SK-N-MC (cell line): Measurements from ENCODE around the gene DIAPH1.

Experiments
- DNase-seq: peaks from one replicate; pipeline ENCODE4 v3.0.0-alpha.2; 2011; ENCODE audit warnings: low read depth, low spot score
- H3K27ac ChIP-seq: fragments of 200-600 bp; sonication (generic); 2 replicates; pipeline ENCODE4 v1.5.1; 2016; ENCODE audit warnings: mixed run types
- H3K36me3 ChIP-seq: fragments of 200-600 bp; sonication (generic); 2 replicates; pipeline ENCODE4 v1.6.1; 2017; ENCODE audit warnings: antibody characterized with exemption, low read length, mixed read lengths; ENCODE audit not compliant: insufficient read depth
- H3K4me3 ChIP-seq: fragments of 200-600 bp; sonication (generic); 2 replicates; pipeline ENCODE4 v1.5.1; 2016
- H3K9ac ChIP-seq: fragments of 200-600 bp; sonication (generic); 2 replicates; pipeline ENCODE4 v1.8.0; 2017; ENCODE audit warnings: mixed run types, mixed read lengths; ENCODE audit not compliant: insufficient read length
- H3K9me3 ChIP-seq: fragments of 200-600 bp; sonication (generic); 2 replicates; pipeline ENCODE4 v1.6.1; 2017; ENCODE audit warnings: low read depth, mild to moderate bottlenecking, antibody characterized with exemption, low read length, moderate library complexity, mixed read lengths
- EZH2 ChIP-seq: fragments of 200-600 bp; sonication (generic); IDR thresholded peaks from one replicate; pipeline ENCODE4 v1.6.1; 2017; ENCODE audit warnings: antibody characterized with exemption
- FOXP2 ChIP-seq: optimal IDR thresholded peaks from 2 replicates; pipeline ENCODE3; 2011; ENCODE audit warnings: mild to moderate bottlenecking, moderate library complexity; ENCODE audit not compliant: insufficient read depth; ENCODE audit errors: extremely low read length, control extremely low read depth
- POLR2AphosphoS5 ChIP-seq: IDR thresholded peaks from 2 replicates; pipeline ENCODE4 v1.6.1; 2012; ENCODE audit warnings: mild to moderate bottlenecking, low read depth, low read length, borderline replicate concordance

The DIAPH1 gene

DNA sequence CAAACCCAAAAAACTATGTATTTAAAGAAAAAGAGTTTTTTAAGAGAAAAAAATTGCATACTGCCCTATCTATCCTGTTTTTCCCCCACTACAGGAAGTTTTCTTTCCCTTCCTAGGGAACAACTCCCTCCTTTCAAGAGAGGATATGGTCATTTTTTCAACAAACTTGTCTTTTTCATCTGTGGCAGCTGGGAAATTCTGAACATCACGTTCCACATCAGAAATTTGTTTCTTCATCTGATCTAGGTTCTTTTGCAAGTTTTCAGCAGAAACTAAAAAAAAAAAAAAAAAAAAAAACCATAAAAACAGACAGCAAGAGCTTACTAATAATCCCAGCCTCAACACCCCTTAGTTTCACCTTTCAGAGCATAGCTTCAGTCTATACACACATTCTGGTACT lies 91.4 kb downstream of the DIAPH1 start:
- no peak overlapping the region for H3K9ac ChIP-seq
- no peak for DNase-seq

DNA sequence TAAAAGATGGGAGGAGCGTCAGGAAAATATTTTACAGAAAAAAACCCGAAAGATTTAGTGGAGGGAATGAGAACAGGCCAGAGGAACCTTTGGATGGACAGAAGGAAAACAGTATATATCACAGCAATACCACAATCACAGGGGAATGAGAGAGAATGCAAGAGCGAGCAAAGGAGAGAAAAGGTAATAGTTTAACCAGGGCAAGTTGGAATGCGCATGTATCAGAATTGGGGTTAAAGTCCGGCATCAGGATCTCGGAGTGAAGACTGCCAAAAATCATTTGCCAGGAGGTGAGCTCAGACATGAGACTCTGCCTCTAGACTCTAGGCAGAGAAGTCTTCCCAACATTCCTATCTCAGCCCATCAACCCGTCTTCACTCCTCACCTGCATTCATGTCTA lies 93.1 kb downstream of the DIAPH1 start:
- peak overlapping the region; percentile 98 for H3K27ac ChIP-seq
- TF ChIP-seq EZH2: no peak
- TF ChIP-seq FOXP2: no peak
- TF ChIP-seq POLR2AphosphoS5: no peak
- peaks cover 61% of the 10 kb centered on the region for H3K36me3 ChIP-seq
- no peaks in the 10 kb centered on the region for H3K9me3 ChIP-seq
- H3K4me3 ChIP-seq: peak overlapping the region; percentile 79
- peak overlapping the region; percentile 76 for H3K9ac ChIP-seq
- DNase-seq: no peak

More for the DNA sequence above, 91.4 kb downstream of the DIAPH1 start:
- no peaks in the 10 kb centered on the region for H3K9me3 ChIP-seq
- no peak overlapping the region for H3K4me3 ChIP-seq
- H3K36me3 ChIP-seq: peaks cover 46% of the 10 kb centered on the region
- H3K27ac ChIP-seq: peak overlapping the region; percentile 69
- TF ChIP-seq EZH2 (no peak), POLR2AphosphoS5 (no peak), FOXP2 (no peak)

DNA sequence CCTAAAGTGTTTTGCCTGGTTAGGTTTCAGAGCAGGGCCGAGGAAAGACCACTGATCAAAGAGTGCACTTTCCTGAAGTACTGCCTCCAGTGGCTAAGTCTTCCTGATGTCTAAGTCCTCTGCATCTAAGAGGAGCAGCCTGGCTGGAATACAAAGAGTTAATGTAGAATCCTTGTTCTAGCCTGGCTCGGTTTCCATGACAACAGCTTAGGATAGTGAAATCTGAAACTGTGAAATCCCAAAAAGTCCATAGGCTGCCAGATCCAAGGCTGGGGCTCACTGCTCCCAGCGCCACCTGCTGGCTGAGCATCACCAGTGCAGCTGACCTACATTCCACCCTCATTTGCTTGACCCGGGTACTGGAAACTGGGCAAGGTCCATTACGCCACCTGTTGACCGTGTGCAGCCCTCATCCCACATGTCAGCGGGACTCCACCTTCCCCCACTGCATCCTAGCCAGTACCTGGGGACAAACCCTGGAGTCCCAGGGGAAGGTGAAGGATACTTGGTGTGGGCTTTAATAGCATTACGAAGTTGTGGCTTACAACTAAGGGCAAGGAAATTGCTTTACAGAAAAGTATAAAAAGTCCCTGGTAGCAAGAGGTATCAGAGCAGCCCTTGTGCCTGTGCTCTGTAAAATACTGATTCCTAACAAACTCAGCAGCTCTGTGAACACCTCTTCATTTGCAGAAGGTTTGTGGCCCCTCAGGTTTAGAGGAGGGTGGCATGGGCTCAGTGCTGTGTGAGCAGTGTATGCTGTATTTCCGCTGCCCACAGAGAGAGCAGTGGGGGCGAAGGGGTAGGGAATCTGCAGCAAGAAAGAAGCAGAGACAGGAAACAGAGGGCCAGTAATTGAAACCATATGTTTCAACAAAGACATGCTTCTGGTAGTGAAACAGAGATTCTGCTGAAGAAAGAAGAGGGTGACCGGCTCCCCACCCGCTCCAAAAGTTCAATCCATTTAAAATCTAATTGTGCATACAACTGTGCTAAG lies 93.9 kb downstream of the DIAPH1 start:
- H3K27ac ChIP-seq: peak overlapping the region; percentile 98
- peak overlapping the region; percentile 79 for H3K4me3 ChIP-seq
- peaks cover 69% of the 10 kb centered on the region for H3K36me3 ChIP-seq
- peak overlapping the region; percentile 76 for H3K9ac ChIP-seq
- DNase-seq: peak; percentile 96
- no peak; the same call in 1 of the 2 replicates for TF ChIP-seq POLR2AphosphoS5
- TF ChIP-seq EZH2: no peak
- peak; percentile 20 for TF ChIP-seq FOXP2
- H3K9me3 ChIP-seq: no peaks in the 10 kb centered on the region

DNA sequence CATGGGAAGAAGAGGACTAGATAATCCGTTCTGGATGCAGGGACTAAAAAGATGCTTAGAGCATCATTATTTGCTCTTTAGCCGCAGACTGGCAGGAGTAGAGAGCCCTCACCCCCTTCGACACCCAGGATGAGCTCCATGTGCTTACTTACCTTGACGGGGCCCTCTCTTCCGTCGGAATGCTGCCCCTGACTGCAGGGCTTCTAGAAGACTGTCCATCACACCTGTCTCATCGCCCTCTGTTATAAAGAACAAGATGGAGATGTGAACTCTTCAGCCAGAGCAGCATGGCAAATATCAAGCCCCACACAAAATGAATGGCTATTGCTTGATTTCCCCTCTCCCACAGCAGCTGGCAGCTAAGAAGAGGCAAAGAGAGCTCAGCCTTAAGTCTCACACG lies 94.8 kb downstream of the DIAPH1 start:
- TF ChIP-seq EZH2: no peak
- no peak for TF ChIP-seq POLR2AphosphoS5
- TF ChIP-seq FOXP2: no peak
- peak overlapping the region; percentile 2 for H3K9ac ChIP-seq
- H3K36me3 ChIP-seq: peaks cover 74% of the 10 kb centered on the region
- no peak for DNase-seq
- H3K27ac ChIP-seq: peak overlapping the region; percentile 74
- no peaks in the 10 kb centered on the region for H3K9me3 ChIP-seq
- H3K4me3 ChIP-seq: peak overlapping the region; percentile 79

DNA sequence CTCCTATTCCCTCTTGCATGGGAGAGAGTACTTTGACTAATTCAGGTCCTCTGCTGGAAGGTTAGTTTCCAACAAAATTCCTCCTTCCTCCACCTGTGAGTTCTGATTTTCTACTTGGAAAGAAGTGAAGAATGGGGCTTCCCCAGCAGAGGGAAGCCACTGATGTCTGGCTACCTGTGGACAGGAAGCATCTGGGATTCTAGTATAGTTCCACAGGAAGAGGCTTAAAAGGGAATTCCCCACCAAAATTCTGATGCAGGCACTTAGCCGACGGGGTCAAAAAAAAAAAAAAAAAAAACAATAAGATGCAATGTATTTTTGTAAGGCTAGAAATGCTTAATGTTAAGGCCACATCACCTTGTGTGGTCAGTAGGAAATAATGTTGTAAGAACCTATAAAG lies 96.5 kb downstream of the DIAPH1 start:
- no peak overlapping the region; the same call in 1 of the 2 replicates for H3K27ac ChIP-seq
- peaks cover 70% of the 10 kb centered on the region for H3K36me3 ChIP-seq

DNA sequence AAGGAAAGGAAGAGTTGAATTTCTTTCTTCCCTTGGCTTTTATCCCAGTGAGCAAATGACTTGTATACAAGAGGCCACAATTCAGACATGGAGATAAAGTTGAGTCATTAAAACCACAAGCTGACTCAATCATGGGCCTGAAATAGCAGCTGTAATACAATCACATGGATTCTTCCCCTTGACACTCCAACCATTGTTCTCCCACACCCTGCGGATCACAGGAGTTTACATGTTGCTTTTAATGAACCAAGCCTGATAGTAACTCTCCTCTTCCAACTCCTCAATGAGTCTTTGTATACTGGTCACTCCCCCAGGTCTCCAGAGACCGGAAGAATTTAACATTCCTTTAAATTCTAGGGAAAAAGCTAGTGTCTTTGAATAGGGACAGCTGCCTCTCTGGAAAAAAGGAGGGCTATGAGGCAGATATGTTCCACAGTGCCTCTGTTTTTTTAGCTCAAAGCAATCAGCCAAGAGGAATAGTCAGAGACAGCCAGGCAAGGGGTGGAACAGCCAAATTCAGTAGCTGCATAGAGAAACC lies 97.5 kb downstream of the DIAPH1 start:
- TF ChIP-seq EZH2 (no peak), POLR2AphosphoS5 (no peak), FOXP2 (no peak)
- Histone ChIP-seq H3K27ac (peak overlapping the region; percentile 88), H3K36me3 (peaks cover 68% of the 10 kb centered on the region), H3K9me3 (no peaks in the 10 kb centered on the region), H3K9ac (no peak overlapping the region), H3K4me3 (no peak overlapping the region)
- DNase-seq: no peak

More for the DNA sequence above, 96.5 kb downstream of the DIAPH1 start:
- H3K9ac ChIP-seq: no peak overlapping the region
- TF ChIP-seq FOXP2 (no peak), POLR2AphosphoS5 (no peak), EZH2 (no peak)
- no peaks in the 10 kb centered on the region for H3K9me3 ChIP-seq
- no peak for DNase-seq
- no peak overlapping the region for H3K4me3 ChIP-seq

DNA sequence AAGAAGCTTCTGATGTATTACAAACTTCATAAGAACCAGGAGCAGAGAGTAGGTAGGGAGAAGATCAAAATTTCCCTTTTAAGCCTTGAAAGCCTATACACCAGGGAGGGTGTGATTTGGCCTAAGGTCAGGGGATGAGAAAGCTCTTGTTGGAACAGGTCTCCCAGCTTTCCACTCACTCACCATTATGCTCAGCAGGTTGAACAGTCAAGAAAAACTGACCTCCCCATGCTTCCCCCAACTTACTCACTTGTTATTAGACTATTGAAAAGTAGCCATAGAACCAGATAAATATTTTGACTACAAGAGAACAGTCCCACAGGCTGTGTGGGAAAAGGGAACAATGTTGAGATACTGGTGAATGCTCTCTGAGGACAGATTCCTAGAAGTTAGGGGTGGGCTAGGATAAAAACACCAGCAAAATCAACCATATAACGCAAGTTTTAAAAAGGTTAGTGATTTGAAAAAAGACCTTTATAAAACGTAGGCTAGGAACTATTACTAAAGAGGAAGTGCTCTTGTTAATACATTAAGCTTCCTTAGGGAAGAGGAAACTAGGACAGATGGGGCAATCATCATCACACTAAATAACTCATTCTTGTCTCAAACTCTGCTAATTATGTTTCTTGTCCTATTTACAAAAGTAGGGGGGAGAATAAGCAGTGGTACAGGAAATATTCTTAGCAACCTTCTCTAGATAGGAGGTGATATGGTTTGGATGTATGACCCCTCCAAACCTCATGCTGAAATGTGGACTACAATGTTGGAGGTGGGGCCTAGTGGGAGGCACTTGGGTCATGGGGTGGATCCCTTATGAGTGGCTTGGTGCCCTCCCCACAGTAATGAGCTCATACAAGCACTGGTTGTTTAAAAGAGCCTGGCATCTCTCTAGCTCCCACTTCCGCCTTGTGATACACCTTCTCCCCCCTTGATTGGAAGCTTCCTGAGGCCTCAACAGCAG lies 98.9 kb downstream of the DIAPH1 start:
- DNase-seq: no peak
- no peak overlapping the region for H3K9ac ChIP-seq
- peaks cover 60% of the 10 kb centered on the region for H3K36me3 ChIP-seq
- TF ChIP-seq FOXP2 (no peak), EZH2 (no peak), POLR2AphosphoS5 (no peak)
- H3K4me3 ChIP-seq: no peak overlapping the region
- no peaks in the 10 kb centered on the region for H3K9me3 ChIP-seq
- H3K27ac ChIP-seq: no peak overlapping the region; the same call in 1 of the 2 replicates

DNA sequence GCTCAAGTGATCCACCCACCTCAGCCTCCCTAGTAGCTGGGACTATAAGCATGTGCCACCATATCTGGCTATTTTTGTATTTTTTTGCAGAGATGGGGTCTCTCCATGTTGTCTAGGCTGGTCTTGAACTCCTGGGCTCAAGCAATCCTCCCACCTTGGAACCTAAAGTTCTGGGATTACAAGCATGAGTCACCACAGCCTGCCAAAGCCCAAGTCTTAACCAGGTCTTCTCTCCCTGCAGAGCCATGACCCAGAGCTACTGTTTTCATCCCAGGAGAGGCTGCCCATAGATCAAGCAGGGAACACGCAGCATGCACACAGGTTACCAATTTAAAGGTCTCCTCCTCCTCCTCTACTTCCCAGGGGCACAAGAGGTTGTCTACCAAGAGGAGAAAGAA lies 100.2 kb downstream of the DIAPH1 start:
- Histone ChIP-seq H3K9me3 (no peaks in the 10 kb centered on the region), H3K27ac (peak overlapping the region; percentile 12; the same call in 1 of the 2 replicates), H3K9ac (no peak overlapping the region), H3K36me3 (peaks cover 55% of the 10 kb centered on the region), H3K4me3 (no peak overlapping the region)
- no peak for TF ChIP-seq EZH2
- no peak for TF ChIP-seq FOXP2
- TF ChIP-seq POLR2AphosphoS5: no peak
- no peak for DNase-seq
